Cortex of kidney (tissue), 1 donor: ENCODE results near the gene LTF.
"Not testable (repeated sequence)": the region's sequence is repeated elsewhere in the genome, so short reads cannot be mapped to it uniquely, and the experiment has no call there.

Experiments used
- DNase-seq: peaks from one replicate; lab custom pipeline; 2025; lab: John Stamatoyannopoulos, UW

Gene LTF

GRCh38 chr3:46412786-46413298 is 51.9 kb downstream of the LTF start:
- DNase-seq: no peak

- no peak for DNase-seq
Observed at GRCh38 chr3:46411271-46411670, 53.4 kb downstream of the LTF start.

DNA sequence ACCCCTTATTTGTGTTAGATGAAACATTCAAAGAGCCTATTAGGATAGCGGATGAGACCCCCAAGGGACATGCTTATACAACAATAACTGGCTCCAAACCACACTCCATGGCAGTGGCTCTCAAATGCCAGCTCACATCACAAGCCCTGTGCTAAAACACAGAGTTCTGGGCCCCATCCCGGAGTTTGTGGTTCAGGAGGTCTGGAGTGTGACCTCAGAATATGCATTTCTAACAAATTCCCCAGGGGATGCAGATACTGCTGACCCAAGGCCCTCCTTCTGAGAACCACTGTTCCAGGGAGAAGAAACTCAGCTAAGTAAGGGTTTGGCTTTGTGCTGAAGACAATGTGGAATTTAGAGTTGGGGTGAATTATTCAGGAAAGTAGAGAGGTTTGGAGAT is 54.0 kb downstream of the LTF start:
- DNase-seq: no peak

DNA sequence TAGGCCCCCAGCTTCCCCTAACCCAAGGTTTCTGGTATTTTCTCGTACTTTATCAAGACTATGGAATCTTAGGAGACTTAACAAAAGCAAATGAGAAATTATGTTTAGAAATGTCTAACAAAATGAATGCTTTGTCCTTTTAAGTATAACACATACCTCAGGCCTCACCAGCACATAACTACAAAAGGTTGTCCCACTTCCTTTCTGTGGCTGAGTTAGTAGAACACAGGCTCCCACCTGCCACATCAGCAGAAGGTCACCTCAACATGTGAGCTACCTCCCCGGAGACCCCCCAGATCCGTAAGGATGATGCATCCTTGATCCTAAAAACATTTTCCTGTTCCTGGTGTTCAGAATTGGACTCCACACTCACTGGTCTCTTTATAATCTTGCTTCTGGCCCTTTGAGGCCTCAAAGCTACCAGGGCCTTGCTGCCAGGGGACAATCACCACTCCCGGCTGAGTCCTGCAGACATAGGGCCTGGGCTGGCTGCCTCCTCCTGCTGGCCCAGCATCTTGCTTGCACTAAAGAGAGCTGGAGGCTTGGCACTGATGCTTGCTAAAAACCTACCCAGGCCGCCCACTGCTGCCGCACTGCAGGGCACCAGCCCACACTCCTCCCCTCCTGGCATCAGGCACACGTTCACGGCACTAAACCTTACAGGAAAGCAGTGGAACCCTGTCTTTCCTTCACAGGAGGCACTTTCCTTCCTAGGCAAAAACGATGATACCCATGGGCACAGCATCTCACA is 54.8 kb downstream of the LTF start:
- DNase-seq: no peak

DNA sequence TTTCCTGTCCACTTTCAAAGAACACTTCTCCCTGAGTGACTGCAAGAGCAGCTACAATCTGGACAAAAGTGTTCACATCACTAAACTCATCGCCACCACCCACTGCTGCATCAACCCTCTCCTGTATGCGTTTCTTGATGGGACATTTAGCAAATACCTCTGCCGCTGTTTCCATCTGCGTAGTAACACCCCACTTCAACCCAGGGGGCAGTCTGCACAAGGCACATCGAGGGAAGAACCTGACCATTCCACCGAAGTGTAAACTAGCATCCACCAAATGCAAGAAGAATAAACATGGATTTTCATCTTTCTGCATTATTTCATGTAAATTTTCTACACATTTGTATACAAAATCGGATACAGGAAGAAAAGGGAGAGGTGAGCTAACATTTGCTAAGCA is 55.9 kb downstream of the LTF start:
- no peak for DNase-seq

- DNase-seq: no peak
Observed at GRCh38 chr3:46407970-46408369, 56.7 kb downstream of the LTF start.

DNA sequence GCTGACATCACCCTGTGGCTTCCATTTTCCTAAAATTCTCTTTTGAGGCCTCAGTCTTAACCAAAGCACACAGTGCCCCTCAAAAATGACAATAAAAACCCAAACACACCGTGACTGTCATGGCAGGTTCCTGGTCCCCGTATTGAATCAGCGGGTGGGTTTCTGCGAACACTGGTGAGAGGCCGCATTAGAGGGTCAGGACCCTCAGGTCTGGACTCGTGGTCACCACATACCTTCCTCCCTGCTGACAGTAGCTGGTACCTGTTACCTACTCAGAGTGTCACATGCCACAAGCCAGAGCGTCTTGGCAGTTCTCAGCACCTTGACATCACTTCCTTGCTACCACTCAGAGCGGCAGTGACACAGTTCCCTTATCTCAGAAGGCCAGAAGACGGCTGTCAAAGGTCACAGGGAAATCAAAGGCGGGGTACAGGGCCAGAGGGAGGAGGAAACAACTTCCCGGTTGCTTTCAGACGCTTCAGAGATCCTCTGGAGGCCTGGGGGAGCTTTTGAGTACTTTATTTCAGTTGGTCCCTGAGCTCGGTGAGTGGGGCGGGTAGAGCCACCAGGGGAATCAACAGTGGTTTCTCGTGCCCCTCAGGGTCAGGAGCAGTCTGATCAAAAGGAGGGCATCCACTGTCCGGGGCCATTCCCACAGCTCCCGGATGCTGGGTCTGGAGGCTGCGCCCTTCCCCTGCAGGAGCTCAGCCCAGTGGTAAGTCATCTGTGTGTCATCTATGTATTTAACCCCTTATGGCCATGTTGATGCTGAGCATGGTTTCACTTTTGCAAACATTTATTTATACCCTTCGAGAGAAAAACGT is 57.7 kb downstream of the LTF start, which contains the start of the genes CCR5AS and CCRL2:
Gene CCR5AS, minus strand, starts transcription at position 279 of the 824 bp plus-strand sequence.
Gene CCRL2, plus strand, starts transcription at position 472 of the 824 bp plus-strand sequence. CDS start 821 bp downstream, outside the sequence.
- DNase-seq: no peak

DNA sequence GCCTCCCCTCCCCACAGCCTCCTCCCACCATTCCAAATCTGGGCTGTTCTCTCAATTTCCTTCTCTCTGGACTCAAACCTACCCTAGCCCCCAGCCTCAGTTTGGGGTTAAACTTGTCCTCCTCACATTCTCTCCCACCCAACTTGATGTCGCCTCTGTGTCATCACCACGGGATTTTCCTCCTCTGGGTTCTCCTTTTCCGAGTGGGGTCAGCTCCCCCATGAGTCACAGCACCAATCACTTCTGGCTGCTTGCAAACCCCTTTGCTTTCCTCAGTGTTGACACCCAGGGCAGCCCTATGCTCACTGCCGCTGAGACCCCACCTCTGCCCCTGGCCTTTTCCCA is 58.3 kb downstream of the LTF start:
- DNase-seq: no peak

DNA sequence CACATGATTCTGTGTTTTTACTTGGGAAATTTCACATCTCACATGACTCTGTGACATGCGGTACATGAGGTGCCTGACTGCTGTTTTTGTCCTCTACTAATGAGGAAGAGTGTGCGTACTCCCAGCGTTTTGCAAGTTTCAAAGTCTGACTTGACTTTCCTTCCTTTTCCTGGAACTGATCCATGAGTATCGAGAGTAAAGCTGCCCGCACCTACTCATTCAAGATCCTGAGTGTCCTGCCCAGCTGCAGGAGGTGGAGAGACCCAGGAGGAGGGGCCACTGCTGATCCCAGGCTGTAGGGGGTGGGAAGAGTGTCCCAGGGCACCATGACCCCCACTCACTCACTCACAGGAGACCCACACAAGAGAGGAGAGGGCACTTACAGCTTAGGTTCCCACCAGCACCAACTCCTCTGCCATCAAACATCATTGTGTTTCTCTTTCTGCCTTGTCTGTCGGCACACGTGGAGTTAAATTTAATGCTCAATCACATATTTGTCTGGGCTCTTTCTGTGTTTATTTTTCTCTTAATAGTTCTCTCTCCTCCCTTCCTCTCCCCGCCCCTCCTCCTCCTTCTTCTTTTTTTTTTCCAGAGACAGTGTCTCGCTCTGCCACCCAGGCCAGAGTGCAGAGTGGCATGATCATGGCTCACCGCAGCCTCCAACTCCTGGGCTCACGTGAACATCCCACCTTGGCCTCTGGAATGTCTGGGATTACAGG is 59.2 kb downstream of the LTF start:
- DNase-seq: no peak

- not testable (repeated sequence) for DNase-seq
Observed at GRCh38 chr3:46402902-46403301, 61.8 kb downstream of the LTF start.

DNA sequence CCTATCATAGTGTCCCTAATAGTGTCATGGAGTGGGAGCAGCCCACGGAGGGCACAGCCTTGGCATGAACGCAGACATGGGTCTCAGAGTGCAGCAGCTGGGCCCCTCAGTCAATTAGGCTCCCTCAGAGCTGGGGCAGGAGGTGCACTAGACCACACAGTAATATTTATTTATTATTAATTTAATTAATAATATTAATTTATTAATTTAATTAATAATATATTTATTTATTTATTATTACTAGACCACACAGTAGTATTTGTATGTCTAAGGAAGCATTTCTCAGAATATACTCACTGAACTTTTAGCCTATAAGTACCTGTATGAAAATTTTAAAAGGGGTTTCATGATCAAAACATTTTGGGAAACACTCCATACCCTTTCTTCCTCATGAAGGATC is 63.1 kb downstream of the LTF start:
- no peak for DNase-seq

GRCh38 chr3:46400846-46401245 is 63.9 kb downstream of the LTF start:
- no peak for DNase-seq

DNA sequence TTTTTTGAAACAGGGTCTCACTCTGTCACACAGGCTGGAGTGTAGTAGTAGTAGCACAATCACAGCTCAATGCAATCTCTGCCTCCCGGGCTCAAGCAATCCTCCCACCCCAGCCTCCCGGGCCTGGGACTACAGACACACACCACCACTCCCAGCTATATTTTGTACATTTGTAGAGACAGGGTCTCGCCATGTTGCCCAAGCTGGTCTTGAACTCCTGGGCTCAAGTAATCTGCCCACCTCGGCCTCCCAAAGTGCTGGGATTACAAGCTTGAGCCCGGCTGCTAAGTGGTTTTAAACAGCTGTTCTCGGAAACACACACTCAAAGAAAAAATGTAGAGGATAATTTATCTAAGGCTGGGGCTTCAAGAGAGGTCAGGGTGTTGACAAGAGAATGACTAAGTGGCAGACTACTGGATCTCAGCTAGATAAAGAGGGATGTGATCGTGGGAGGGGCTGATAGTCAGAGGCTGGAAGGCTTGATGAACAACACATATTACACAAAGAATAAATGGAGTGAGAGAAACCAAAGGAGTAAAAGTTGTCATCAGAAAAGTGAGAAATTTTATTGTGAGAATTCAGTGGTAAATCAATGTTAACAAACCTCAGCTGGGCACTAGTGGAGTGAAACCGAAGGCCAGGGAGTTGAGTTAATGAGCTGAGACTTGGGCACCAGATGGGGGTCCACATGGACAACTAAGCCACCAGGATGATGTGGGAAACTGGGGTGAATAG is 64.5 kb downstream of the LTF start:
- no peak for DNase-seq

DNA sequence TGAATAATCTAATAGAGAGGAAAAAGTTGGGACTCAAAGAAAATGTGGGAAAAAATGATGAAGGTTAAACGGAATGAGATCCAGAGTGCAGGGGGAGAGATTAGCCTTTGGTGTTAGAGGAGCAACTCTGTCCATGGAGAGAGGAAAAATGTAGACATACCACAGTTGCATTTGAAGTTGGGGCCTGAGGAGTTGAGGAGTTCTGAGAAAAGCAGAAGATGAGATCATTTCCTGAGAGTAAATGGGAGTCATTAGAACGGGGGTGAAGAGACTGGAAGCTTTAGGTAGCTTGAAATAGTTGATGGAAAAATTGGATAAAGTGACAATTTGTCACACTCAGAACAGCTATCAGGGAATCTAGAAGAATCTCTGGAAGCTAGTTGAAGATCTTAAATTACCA is 65.1 kb downstream of the LTF start:
- no peak for DNase-seq

- no peak for DNase-seq
Observed at GRCh38 chr3:46399098-46399497, 65.6 kb downstream of the LTF start.

GRCh38 chr3:46398186-46398955 is 66.3 kb downstream of the LTF start:
- DNase-seq: no peak

GRCh38 chr3:46397111-46397510 is 67.6 kb downstream of the LTF start:
- no peak for DNase-seq

DNA sequence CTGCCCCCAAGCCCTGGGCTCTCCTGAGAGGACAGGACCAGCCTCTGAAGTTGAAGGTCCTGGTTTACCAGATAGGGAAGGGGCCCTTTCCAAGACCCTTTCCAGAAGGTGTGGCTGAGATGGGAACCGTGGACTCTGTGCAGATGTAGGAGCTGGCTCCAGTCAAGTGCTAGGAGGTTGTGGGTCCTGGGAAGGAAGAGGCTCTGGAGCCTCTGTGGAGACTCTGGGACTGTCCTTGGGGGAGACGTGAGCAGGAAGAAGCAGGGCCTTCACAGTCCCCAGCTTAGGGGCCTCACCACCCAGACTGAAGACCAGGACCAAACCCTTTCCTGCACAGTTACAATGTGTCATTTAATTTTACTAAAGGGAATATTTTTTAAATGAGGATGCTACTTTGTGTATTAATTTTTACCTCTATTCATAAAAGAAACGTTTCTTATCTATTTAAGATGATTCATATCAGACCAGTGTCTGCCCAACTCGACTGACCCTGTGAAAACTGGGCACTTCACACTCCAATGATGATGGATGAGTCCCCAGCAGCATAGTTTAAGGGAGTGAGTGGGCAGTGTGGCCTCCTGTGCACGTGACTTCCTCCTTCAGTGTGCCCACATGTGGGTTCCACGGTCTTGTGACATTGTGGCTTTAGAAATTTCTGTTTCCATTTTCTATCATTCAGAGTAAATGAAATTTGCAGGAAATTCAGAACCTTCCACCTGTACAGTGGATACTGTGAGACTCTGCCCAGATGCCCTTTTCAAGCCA is 68.8 kb downstream of the LTF start:
- no peak for DNase-seq

DNA sequence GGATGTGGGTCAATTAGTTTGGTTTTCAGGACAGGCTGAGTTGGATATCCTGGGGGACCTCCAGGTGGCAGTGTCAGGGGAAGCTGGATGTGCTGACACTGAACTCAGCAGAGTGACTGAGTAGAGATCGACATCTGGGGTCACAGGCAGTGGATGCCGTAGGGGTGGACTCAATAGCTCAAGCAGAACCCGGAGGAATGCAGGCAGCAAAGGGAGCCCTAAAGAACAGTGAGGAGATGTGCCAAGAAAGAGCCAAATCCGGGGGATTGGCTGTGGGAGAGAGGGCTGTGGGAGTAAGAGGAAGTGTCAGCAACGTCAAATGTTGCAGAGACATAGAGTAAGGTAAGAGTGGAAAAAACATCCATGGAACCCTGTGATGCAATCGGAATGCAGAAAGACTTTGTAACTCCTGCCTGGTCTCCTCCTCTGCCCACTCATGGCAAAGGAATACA is 69.5 kb downstream of the LTF start:
- DNase-seq: no peak
